Effector CD4-positive, alpha-beta T cell (primary cell): ENCODE results near the gene CDC37L1.
A peak's percentile ranks its signal among the peaks of the same experiment; 100 is the strongest.

Experiments
- DNase-seq: peaks from one replicate; pipeline ENCODE4 v3.0.0-alpha.2; 2020

Gene CDC37L1

GRCh38 chr9:4669890-4670289 is 9.5 kb upstream of the CDC37L1 start:
- DNase-seq, result no peak

- DNase-seq, result no peak
Observed at GRCh38 chr9:4670591-4670990, 8.8 kb upstream of the CDC37L1 start.

GRCh38 chr9:4671737-4672136 is 7.6 kb upstream of the CDC37L1 start:
- no peak for DNase-seq

- DNase-seq, result no peak
Observed at GRCh38 chr9:4674783-4675182, 4.6 kb upstream of the CDC37L1 start.

- no peak for DNase-seq
Observed at GRCh38 chr9:4677392-4677791, 2.0 kb upstream of the CDC37L1 start.

DNA sequence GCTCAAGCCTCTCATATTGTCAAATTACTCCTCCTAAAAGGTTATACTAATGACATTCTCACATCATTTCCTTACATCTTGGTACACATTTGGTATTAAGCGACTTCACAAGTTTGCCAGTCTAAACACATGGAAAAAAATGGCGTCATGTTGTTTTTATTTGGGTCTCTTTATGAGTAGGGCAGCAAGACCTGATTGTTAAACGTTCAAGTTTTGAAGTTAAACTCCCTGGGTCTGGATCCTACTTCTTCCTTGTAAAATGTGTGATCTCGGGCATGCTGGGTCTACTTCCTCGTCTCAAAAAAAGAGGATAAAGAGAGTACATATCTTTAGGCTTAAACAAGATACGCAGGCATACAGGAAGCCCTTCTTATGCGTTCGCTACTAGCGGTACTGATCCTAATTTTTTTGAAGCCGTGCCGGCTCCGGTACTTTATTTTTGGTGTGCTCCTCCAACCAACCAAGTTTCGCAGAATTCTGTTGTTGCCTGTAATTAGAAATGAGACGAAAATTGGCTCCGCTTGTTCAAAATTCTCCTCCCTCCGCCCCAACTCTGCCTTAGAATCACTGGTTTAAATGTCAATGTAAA is 596 bp upstream of the CDC37L1 start:
- peak; percentile 8 for DNase-seq

DNA sequence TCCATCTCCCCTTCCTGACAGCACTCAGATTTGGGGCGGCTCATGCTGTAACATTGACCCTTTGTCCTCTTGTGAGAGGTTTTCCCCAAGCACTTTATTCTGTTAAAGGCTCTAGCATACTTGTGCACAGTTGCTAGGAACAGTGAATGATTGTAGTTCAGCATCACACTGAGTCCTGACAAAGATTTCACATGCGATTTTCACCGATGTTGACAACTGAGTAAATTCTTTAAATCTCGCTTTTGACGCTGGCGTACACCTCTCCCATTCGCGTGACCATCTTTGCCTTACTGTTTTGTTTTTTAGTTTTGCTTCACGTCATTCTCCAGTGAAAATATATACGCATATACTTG is 780 bp downstream of the CDC37L1 start:
- DNase-seq, result no peak

DNA sequence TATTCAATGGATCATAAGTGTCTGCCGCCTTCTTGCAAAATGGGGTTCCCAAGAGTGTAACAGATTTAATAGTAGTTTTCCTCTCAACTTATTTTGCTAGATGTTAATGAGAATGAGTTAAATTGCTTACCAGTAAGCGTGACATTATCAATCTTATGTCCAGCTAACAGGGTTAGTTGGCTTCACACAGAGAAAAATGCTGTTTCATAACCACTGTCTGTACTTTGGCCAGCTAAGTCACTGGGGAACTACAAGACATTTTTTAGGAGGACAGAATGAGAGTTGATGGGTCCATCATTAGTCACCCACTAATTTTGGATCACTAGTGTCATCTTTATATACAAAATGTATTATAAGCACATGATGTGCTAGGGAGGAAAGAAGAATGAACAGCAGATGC is 1.4 kb downstream of the CDC37L1 start:
- DNase-seq, result no peak

DNA sequence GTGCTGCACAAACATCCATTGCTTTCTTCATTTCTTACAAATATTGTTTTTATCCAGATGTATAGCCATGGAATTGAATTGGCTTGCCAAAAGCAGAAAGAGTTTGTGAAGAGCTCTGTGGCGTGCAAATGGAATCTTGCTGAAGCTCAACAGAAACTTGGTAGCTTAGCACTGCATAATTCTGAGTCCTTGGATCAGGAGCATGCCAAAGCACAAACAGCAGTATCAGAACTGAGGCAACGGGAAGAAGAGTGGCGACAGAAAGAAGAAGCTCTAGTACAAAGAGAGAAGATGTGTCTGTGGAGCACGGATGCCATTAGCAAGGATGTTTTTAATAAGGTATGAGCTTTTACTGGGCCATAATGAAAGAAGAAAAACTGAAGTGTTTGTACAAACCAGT is 5.5 kb downstream of the CDC37L1 start:
- DNase-seq, result no peak

GRCh38 chr9:4686112-4686511 is 6.7 kb downstream of the CDC37L1 start:
- DNase-seq, result no peak

DNA sequence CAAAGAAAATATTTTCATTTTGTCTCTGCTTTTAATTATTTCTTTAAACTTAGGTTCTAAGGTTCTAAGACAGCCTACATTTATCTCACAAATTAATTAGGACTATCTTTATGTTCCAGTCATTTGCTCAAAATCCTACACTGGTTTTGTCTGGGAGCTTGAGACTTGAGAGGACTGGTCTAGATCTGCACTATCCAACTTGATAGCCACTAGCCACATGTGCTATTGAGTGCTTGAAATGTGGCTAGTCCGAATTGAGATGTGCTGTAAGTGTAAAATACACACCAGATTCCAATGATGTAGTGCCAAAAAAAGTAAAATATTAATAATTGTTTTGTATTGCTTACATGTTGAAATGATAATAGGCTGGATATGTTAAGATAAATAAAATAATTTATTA is 7.2 kb downstream of the CDC37L1 start:
- DNase-seq, result no peak

GRCh38 chr9:4689021-4689420 is 9.7 kb downstream of the CDC37L1 start:
- DNase-seq, result no peak

- no peak for DNase-seq
Observed at GRCh38 chr9:4689687-4690104, 10.3 kb downstream of the CDC37L1 start.

- DNase-seq, result no peak
Observed at GRCh38 chr9:4690144-4690543, 10.8 kb downstream of the CDC37L1 start.

DNA sequence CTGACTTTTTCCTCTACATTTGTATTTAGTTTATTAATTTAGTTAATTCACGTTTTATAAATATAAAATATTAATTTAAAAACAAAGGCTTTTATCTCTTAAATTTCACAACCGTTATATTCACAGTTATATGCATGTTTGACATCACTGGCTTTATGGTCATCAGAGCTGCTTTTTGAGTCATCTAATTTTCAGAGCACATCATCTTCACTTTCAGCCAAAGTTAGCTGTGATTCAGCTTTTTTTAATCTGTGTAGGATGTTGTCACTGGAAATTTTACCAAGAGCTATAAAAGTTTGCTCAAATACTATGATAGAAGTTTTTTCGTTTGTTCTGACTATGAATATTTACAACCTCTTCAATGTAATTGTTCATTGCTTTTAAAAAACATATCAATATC is 12.4 kb downstream of the CDC37L1 start:
- DNase-seq, result no peak

DNA sequence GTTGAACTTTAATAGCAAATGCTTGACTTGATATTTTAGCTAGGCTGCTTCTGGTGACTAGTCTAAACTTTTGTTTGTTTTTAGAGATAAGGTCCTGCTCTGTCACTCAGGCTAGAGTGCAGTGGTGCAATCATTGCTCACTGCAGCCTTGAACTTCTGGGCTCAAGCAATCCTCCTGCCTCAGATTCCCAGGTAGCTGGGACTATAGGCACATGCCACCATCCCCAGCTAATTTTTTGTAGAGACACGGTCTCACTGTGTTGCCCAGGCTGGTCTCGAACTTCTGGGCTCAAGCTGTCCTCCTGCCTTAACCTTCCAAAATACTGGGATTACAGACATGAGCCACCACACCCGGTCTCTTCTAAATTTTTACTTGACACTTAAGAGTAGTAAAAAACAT is 20.7 kb downstream of the CDC37L1 start:
- no peak for DNase-seq

DNA sequence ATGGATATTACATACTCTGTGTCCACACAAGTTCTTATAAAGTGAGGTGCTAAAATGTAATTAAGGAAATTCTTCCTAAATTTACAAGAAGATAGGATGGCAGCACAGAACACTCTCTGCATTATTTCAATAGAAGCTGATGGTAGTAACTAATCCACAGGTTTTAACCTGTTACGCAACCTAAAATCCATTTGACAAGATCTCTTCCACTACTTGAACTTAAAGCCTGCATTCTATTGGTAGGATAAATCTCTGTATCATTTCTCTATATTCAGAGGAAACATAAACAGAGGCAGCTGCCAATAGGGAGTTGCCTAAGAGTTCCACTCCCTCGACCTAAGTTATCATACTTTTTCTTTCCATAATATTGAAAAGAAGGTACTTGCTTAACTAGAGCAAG is 21.6 kb downstream of the CDC37L1 start:
- DNase-seq, result no peak

- DNase-seq, result no peak
Observed at GRCh38 chr9:4701526-4701925, 22.2 kb downstream of the CDC37L1 start.

DNA sequence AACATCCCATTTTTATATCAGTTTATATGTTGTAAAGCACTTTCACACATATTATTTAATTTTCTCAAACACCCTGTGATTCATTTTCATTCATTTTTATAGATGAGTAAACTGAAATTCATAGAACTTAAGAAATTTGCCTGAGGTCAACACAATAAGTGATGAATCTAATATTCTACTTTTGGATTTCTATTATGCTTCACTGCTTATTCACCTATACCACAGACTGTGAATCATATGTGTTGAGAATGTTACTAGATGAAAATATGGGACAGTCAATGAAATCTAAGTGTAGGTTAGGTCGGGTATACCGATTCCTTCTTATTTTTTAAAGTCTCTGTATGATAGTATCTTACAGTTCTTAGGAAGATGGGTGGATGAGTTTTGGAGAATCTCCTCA is 24.8 kb downstream of the CDC37L1 start:
- DNase-seq, result no peak

DNA sequence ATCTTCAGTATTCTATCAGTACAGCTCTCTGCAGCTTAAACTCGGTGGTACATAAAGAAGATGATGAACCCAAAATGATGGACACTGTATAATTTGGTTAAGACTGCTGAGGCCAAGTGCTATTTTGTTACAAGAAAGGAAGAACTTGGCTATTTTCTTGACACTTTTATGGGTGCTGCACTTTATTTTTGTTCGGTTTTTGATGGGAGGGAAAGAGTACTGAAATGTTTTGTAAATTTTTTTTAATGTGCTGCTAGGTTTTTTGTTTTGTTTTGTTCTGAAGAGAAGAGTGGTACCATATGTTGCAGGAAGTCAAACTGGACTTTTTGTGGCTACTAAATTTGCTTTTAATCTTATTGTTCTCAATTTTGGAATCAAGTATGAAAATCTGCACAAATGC is 26.7 kb downstream of the CDC37L1 start:
- no peak for DNase-seq

GRCh38 chr9:4706971-4707622 is 27.7 kb downstream of the CDC37L1 start:
- DNase-seq, result no peak

DNA sequence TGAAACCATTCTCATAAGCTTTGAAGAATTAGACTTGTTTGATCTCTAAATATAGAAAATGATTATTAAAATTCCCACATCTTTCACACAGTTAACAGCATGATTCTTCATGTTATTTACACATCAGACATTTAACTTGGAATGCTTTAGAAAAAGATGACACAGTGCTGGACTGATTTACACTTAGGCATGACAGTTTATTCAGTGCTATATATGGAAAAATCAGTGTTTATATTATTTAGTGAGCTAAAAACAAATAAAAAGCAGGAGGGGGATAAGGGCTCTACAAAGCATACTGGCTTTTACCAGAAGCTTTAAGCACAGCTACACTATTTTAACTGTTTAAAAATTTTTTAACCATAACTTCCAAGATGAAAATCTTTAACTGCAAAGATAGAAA is 30.0 kb downstream of the CDC37L1 start:
- DNase-seq, result no peak

DNA sequence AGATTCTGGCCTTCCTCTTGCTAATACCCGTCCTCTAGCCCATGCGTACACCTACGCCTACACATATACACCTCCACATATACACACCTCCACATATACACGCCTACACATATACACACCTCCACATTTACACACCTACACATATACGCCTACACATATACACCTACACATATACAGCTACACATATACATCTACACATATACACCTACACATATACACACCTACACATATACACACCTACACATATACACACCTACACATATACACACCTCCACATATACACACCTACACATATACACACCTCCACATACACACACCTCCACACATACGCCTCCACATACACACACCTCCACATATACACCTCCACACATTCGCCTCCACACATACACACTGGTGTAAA is 34.5 kb downstream of the CDC37L1 start:
- DNase-seq, result no peak

- DNase-seq, result no peak
Observed at GRCh38 chr9:4714266-4715016, 35.1 kb downstream of the CDC37L1 start.

- no peak for DNase-seq
Observed at GRCh38 chr9:4716163-4716562, 36.8 kb downstream of the CDC37L1 start.
